ENCODE results near the gene SMYD4. TPM values are rescaled to one million over a fixed set of nuclear protein-coding genes. Genes with fewer than 3 reads are reported as not detected.

SMYD4 gene
- total RNA-seq, 2 donors from 2014 or later, result 28.4 to 35.7 TPM

DNA sequence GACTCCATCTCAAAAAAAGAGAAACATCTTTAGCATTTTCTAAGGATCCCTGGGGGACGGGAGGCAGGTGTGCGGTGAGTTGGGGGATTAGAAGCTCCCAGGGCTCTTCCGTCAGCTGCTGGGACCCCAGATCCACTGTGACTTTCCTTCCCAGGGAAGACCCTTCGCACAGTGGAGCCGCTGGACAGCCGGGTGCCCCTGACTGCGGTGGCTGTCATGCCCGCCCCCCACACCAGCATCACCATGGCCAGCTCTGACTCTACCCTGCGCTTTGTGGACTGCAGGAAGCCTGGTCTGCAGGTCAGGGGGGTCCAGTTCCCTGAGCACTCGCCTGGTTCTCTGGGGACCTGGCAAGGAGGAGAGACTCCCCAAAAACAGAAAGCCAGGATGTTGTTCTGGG, 94.3 kb downstream of the SMYD4 start:
- no peaks in the 10 kb centered on the region for H3K27me3 Mint-ChIP-seq

DNA sequence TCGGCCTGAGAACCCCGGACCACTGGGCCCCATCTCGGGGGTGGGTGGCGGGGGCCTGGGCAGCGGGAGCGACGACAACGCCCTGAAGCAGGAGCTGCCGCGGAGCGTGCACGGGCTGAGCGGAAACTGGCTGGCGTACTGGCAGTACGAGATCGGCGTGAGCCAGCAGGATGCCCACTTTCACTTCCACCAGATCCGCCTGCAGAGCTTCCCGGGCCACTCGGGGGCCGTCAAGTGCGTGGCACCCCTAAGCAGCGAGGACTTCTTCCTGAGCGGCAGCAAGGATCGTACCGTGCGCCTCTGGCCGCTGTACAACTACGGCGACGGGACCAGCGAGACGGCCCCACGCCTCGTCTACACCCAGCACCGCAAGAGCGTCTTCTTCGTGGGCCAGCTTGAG, 95.9 kb downstream of the SMYD4 start:
- H3K9me3 Mint-ChIP-seq, result no peaks in the 10 kb centered on the region
- DNase-seq (ENCODE audit: low spot score) (no peak), ATAC-seq (no peak)
- H3K4me3 Mint-ChIP-seq, result no peak overlapping the region
- no peaks in the 10 kb centered on the region for H3K36me3 Mint-ChIP-seq
- H3K4me1 Mint-ChIP-seq (ENCODE audit: low read depth in 2 of 2), result peaks cover 7 to 17% of the 10 kb centered on the region in 2 donors
- H3K27me3 Mint-ChIP-seq, result no peaks in the 10 kb centered on the region
- H3K27ac Mint-ChIP-seq, result no peak overlapping the region

More for the DNA sequence above, 94.3 kb downstream of the SMYD4 start:
- Mint-ChIP-seq H3K36me3 (no peaks in the 10 kb centered on the region), H3K4me1 (ENCODE audit: low read depth in 2 of 2) (peaks cover 0 to 9% of the 10 kb centered on the region in 2 donors), H3K9me3 (no peaks in the 10 kb centered on the region), H3K27ac (no peak overlapping the region), H3K4me3 (no peak overlapping the region)
- ATAC-seq, result no peak
- DNase-seq (ENCODE audit: low spot score), result peak; percentile 35

DNA sequence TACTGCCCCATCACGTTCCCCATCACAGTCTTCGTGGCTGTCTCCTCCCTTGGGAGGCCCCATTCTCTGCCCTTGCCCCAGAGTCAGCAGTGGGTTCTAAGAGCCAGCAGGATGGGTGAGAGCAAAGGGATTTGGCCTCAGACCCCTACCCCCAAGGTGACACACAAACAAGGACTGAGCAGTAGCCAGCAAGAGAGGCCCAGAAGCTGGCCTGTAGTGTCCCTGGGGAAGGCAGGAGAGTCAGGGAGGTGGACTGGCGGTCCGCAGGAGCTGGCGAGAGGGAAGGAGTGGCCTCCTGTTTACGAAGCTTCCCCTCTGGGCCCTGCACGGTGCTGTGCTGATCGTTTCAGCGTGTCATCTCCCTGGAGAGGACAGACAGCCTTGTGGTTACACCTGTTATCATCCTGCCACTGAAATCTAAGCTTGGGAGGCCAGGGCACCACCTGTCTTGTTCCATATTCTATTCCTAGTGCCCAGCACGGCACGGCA, 96.8 kb downstream of the SMYD4 start:
- no peaks in the 10 kb centered on the region for H3K27me3 Mint-ChIP-seq
- H3K27ac Mint-ChIP-seq, result no peak overlapping the region
- no peaks in the 10 kb centered on the region for H3K36me3 Mint-ChIP-seq
- no peak for ATAC-seq
- no peak for DNase-seq (ENCODE audit: low spot score)
- no peaks in the 10 kb centered on the region for H3K9me3 Mint-ChIP-seq
- H3K4me3 Mint-ChIP-seq, result no peak overlapping the region
- H3K4me1 Mint-ChIP-seq (ENCODE audit: low read depth in 2 of 2), result peaks cover 12 to 22% of the 10 kb centered on the region in 2 donors

DNA sequence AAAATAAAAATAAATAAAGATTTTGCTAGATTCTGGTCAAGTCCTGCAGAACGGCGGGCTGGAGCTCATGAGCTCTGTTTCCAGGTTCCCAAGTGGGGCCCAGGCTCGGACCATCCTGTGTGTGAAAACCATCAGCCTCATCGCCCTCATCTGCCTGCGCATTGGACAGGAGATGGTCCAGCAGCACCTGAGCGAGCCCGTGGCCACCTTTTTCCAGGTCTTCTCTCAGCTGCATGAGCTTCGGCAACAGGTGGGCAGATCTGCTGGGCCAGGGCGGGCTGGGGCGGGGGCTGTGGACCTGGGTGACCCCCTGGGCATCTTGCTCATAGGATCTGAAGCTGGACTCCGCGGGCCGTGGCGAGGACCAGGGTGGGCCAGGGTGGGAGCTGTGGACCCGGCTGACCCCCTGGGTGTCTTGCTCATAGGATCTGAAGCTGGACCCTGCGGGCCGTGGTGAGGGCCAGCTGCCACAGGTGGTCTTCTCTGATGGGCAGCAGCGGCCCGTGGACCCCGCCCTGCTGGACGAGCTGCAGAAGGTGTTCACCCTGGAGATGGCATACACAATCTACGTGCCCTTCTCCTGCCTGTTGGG, 97.4 kb downstream of the SMYD4 start:
- Mint-ChIP-seq H3K27ac (no peak overlapping the region), H3K27me3 (no peaks in the 10 kb centered on the region), H3K4me3 (no peak overlapping the region), H3K9me3 (no peaks in the 10 kb centered on the region), H3K4me1 (ENCODE audit: low read depth in 2 of 2) (peaks cover 12 to 22% of the 10 kb centered on the region in 2 donors), H3K36me3 (no peaks in the 10 kb centered on the region)
- DNase-seq (ENCODE audit: low spot score), result no peak
- ATAC-seq, result no peak

DNA sequence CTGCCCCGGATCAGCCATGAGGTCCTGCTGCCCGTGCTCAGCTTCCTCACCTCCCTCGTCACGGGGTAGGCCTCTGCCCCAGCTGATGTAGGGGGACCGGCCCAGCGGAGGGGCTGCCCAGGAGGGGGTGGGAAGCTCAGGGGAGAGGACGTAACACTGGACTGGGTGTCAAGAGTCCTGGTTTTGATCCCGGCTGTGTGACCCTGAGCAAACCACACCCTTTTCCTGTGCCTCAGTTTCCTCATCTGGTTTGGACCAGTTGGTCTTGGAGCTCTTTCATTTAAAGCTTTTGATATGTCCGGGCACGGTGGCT, 98.6 kb downstream of the SMYD4 start:
- no peak for ATAC-seq
- Mint-ChIP-seq H3K27me3 (no peaks in the 10 kb centered on the region), H3K4me1 (ENCODE audit: low read depth in 2 of 2) (peaks cover 12 to 19% of the 10 kb centered on the region in 2 donors), H3K9me3 (no peaks in the 10 kb centered on the region), H3K36me3 (no peaks in the 10 kb centered on the region), H3K4me3 (no peak overlapping the region), H3K27ac (no peak overlapping the region)
- no peak for DNase-seq (ENCODE audit: low spot score)

DNA sequence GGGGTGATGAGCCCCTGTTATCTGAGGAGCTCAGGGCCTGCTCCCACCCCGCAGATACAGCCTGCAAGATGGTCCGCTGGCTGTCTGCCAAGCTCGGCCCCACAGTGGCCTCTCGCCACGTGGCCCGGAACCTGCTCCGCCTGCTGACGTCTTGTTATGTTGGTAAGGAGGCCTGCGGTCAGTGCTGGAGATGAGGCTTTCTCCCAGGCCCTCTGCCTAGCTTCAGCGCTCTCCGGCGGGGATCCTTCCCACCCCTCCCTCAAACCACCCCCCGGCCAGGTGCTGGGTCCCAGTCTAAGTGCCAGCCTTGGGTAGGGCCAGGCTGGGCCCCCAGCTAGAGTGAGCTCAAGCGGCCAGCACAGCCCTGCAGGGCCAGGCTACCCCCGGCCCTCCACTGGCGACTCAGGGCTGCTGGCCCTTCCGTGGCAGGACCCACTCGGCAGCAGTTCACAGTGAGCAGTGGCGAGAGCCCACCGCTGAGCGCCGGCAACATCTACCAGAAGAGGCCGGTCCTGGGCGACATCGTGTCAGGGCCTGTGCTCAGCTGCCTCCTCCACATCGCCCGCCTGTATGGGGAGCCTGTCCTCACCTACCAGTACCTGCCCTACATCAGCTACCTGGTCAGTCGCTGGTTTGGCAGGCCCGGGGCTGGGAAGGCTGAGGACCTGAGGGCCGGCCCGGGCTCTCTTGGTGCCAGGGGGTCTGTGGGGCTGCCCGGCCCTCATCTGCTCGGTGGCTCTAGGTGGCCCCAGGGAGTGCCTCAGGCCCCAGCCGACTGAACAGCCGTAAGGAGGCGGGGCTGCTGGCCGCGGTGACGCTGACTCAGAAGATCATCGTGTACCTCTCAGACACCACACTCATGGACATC, 99.1 kb downstream of the SMYD4 start:
- Mint-ChIP-seq H3K4me3 (no peak overlapping the region), H3K36me3 (no peaks in the 10 kb centered on the region), H3K9me3 (no peaks in the 10 kb centered on the region), H3K4me1 (ENCODE audit: low read depth in 2 of 2) (peaks cover 16 to 21% of the 10 kb centered on the region in 2 donors), H3K27ac (no peak overlapping the region), H3K27me3 (no peaks in the 10 kb centered on the region)
- ATAC-seq (peak; percentile 24 to 37), DNase-seq (ENCODE audit: low spot score) (no peak)

DNA sequence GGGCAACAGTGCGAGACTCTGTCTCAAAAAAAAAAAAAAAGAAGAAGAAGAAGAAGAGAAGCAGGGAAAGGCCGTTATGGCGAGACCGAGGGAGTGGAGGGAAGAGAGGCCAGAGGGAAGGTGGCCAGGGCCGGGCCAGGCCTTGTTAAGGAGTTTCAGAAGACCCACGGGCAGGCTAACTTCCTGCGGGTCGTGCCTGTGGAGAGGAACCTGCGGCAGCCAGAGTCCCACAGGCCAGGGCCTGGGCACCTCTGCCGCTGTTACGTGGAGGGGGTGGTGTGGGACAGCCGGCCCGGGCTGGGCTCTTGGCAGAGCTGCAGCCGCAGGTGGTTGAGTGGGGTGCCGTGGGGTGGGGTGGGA, 99.8 kb downstream of the SMYD4 start:
- Mint-ChIP-seq H3K4me3 (no peak overlapping the region), H3K4me1 (ENCODE audit: low read depth in 2 of 2) (peaks cover 19 to 24% of the 10 kb centered on the region in 2 donors), H3K27me3 (no peaks in the 10 kb centered on the region), H3K27ac (peak overlapping the region; percentile 50 to 68), H3K9me3 (no peaks in the 10 kb centered on the region), H3K36me3 (no peaks in the 10 kb centered on the region)
- ATAC-seq (peak in 1 of 2 donors; percentile 2), DNase-seq (ENCODE audit: low spot score) (no peak)

Other genes with a start within 250 kb of the SMYD4 start
- gene SLC43A2, start 201.1 kb downstream of the SMYD4 start, total RNA-seq, result 1 to 10 TPM; 4.9 to 5.0 TPM
- 1 to 10 TPM; 3.6 to 4.1 TPM for gene SCARF1, start 184.2 kb downstream of the SMYD4 start, total RNA-seq
- 1 to 10 TPM; 1.2 to 3.1 TPM for gene RILP, start 180.0 kb downstream of the SMYD4 start, total RNA-seq
- 100 to 1,000 TPM; 348 to 422 TPM for gene PRPF8, start 145.0 kb downstream of the SMYD4 start, total RNA-seq
- under 1 TPM; 0.17 to 0.78 TPM for gene TLCD2, start 119.5 kb downstream of the SMYD4 start, total RNA-seq
- 10 to 100 TPM; 17.9 to 30.9 TPM for gene WDR81, start 105.2 kb downstream of the SMYD4 start, total RNA-seq
- gene SERPINF2, start 87.0 kb downstream of the SMYD4 start, total RNA-seq, result under 1 TPM in 1 of 2 donors, not detected in 1; 0.24 TPM
- gene SERPINF1, start 67.8 kb downstream of the SMYD4 start, total RNA-seq, result not detected
- 100 to 1,000 TPM; 144 to 169 TPM for gene RPA1, start 103 bp upstream of the SMYD4 start, total RNA-seq
- gene RTN4RL1, start 195.4 kb upstream of the SMYD4 start, total RNA-seq, result not detected
- 10 to 100 TPM; 32.5 to 34.7 TPM for gene DPH1, start 200.3 kb upstream of the SMYD4 start, total RNA-seq
- gene OVCA2, start 212.1 kb upstream of the SMYD4 start, total RNA-seq, result 10 to 100 TPM; 35.5 to 49.8 TPM
- 10 to 100 TPM; 24.8 to 56.7 TPM for gene HIC1, start 225.2 kb upstream of the SMYD4 start, total RNA-seq